Measurements from ENCODE around the gene DCAF6.
A peak's percentile ranks its signal among the peaks of the same experiment; 100 is the strongest.
"Not testable (repeated sequence)": the region's sequence is repeated elsewhere in the genome, so short reads cannot be mapped to it uniquely, and the experiment has no call there.

Gene DCAF6

DNA sequence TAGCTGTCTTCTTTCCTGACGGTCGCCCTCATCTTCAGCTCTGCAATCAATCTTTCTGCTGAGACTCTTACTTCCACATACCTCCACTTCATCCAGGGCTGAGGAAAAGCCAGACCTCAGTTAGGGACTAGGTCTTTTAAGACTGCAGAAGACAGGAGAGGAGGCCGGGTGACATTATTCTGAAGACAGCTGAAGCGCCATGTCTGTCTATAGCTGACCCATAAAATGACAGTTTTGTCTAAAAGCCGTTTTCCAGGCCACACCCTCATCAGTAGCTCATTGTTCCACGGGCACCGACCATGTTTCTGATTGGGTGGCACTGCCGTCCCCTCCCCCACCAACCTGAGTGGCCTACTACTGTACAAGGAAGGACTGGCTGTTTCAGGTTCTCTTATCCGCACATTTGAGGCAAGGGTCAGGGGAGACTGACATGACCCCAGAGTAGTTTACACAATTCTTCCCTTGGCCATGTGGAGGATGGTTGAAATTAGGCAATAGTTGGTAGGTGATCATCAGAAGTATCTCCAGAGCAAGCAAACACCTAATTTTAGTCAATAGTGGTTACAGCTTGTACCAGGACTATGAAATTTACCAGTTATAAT, 22.5 kb upstream of the DCAF6 start, which contains the start of gene ADCY10:
Gene ADCY10 (minus strand): TSS at position 240 of the 602 bp plus-strand sequence. CDS start 8,994 bp downstream, outside the sequence.
- no peaks in the 10 kb centered on the region for H3K4me1 Mint-ChIP-seq (ENCODE audit: low read depth)
- H3K36me3 Mint-ChIP-seq (ENCODE audit: low read depth) = peaks cover 13% of the 10 kb centered on the region
- no peak within 1 kb of the TSS for H3K4me3 Mint-ChIP-seq
- H3K27me3 Mint-ChIP-seq = no peaks in the 10 kb centered on the region
- H3K27ac Mint-ChIP-seq = no peak within 1 kb of the TSS
- H3K9me3 Mint-ChIP-seq = peaks cover 10% of the 10 kb centered on the region

DNA sequence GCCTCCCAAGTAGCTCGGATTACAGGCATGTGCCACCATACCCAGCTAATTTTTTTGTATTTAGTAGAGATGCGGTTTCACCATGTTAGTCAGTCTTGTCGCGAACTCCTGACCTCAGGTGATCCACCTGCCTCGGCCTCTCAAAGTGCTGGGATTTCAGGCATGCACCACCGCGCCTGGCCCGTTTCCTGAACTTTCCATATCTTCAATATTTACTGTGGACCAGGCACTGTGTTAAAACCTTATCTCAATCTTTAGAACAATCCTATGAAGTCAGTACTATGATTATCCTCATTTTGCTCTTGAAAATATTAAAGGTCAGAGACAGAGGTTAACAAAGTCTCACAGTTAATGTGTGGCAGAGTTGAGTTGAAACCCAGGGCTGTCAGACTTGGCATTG, 20.9 kb upstream of the DCAF6 start:
- Mint-ChIP-seq H3K27ac (no peak overlapping the region), H3K27me3 (no peaks in the 10 kb centered on the region), H3K9me3 (no peaks in the 10 kb centered on the region), H3K36me3 (ENCODE audit: low read depth) (peaks cover 13% of the 10 kb centered on the region), H3K4me3 (no peak overlapping the region), H3K4me1 (ENCODE audit: low read depth) (no peaks in the 10 kb centered on the region)

DNA sequence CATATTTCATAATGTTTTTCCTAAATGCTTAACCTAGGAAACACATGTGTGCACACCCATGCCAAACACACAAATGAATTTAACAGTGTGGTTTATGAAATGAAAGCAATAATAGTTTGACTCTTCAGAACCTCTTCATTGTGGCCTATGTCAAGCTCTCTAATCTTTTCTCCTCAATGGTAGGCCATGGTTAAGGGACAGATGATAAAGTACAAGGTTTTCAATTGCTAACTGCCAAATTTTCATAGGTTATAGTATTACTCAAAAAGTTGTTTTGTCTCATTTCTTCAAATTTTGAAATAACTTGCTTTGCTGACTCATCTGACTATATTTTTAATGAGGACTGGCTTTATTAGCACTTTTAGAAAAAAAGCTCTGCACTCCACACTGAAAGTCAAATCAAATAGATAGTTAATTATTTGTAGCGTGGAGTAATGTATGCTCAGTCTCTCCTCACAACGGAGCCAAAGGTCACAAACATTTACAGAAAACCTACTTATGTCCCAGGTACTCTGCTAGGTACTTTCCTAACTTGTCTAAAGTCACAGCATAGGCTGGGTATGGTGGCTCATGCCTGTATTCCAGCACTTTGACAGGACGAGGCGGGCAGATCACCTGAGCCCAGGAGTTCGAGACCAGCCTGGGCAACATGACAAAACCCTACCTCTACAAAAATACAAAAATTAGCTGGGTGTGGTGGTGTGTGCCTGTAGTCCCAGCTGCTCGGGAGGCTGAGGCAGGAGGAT, 19.5 kb upstream of the DCAF6 start:
- H3K4me3 Mint-ChIP-seq = no peak overlapping the region
- H3K27ac Mint-ChIP-seq = no peak overlapping the region
- H3K4me1 Mint-ChIP-seq (ENCODE audit: low read depth) = peaks cover 1% of the 10 kb centered on the region
- H3K27me3 Mint-ChIP-seq = no peaks in the 10 kb centered on the region
- H3K9me3 Mint-ChIP-seq = no peaks in the 10 kb centered on the region
- H3K36me3 Mint-ChIP-seq (ENCODE audit: low read depth) = peaks cover 13% of the 10 kb centered on the region

DNA sequence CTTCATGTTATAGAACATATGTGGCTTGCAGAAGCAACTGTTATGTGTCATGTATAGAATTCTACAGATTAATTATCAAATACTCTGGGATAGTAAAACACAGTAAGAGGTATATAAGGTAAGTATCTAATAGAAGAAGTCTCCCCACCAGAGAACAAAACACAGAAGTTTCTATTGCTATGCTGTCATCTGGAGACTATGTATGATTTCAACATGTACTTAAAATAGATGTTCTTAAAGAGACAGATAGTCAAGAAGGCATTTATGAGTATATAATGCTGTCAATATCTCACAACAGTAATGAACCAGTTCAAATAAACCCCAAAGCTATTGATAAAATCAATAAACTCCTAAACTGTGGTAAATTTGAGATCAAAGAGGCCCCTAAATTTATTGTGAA, 14.5 kb upstream of the DCAF6 start:
- no peak overlapping the region for H3K4me3 Mint-ChIP-seq
- no peaks in the 10 kb centered on the region for H3K9me3 Mint-ChIP-seq
- peaks cover 16% of the 10 kb centered on the region for H3K36me3 Mint-ChIP-seq (ENCODE audit: low read depth)
- no peaks in the 10 kb centered on the region for H3K27me3 Mint-ChIP-seq
- H3K27ac Mint-ChIP-seq = no peak overlapping the region
- H3K4me1 Mint-ChIP-seq (ENCODE audit: low read depth) = peaks cover 7% of the 10 kb centered on the region

DNA sequence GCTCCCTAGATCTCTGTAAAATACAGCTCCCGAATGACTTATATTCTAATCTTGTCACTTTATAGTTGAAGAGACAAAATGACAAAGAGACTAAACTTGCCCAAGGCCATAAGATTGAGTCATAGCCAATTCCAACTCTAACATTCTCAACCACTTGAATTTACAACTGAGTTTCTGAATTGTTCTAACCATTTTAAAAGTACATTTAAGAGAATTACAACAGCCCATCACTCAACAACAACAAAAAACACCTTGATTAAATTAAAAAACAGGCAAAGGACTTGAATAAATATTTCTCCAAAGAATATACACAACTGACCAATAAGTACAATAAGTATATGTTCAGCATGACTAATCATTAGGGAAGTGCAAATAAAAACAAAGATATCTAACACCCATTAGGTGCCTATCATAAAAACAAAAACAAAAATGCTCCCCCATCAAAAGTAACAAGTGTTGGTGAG, 13.8 kb upstream of the DCAF6 start:
- Mint-ChIP-seq H3K9me3 (no peaks in the 10 kb centered on the region), H3K4me3 (no peak overlapping the region), H3K36me3 (ENCODE audit: low read depth) (peaks cover 15% of the 10 kb centered on the region), H3K4me1 (ENCODE audit: low read depth) (peaks cover 7% of the 10 kb centered on the region), H3K27me3 (no peaks in the 10 kb centered on the region), H3K27ac (no peak overlapping the region)

DNA sequence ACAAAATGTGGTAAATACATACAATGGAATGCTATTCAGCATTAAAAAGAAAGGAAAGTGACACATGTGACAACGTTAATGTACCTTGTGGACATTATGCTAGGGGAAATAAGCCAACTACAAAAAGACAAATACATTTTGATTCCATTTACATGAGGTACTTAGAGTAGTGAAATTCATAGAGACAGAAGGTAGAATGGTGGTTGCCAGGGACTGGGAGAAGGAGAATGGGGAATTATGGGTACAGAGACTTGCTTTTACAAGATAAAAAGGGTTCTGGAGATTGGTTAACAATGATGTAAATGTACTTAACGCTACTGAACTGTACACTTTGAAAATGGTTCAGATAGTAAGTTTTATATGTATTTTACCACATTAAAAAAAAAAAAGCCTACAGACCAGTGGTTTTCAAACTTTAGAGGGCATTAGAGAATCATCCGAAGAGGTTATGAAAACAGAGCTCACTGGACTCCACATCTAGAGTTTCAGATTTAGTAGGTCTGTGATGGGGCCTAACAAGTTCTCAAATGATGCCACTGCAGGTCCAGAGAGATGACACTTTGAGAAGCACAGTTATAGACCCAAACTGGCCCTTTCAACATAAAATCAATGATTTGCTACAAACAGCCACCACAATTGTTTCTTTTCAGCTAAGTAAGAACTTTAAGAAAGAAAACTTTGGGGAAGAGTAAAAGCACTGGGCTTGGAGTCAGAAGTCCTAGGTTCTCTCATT, 13.0 kb upstream of the DCAF6 start:
- H3K36me3 Mint-ChIP-seq (ENCODE audit: low read depth) = peaks cover 8% of the 10 kb centered on the region
- H3K9me3 Mint-ChIP-seq = no peaks in the 10 kb centered on the region
- H3K4me1 Mint-ChIP-seq (ENCODE audit: low read depth) = peaks cover 7% of the 10 kb centered on the region
- no peak overlapping the region for H3K4me3 Mint-ChIP-seq
- no peaks in the 10 kb centered on the region for H3K27me3 Mint-ChIP-seq
- H3K27ac Mint-ChIP-seq = no peak overlapping the region

DNA sequence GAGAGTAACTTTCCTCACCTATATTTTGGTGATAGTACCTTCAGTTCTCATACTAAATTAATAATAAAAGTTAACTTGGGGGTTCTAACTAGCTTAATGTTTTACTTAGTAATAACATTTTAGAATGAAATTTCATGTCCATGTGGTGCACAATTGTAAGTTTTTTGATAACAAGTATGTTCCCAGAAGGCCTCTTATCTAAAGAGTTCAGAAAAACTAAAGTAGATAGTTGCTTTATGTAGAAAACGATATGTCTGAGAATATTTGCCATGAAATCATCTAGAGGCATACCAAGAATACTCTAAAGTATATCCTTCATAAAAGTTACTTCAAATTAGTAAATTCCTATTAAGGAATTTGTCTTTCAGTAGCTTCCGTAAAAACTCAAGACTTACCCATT, 12.4 kb upstream of the DCAF6 start:
- peaks cover 7% of the 10 kb centered on the region for H3K4me1 Mint-ChIP-seq (ENCODE audit: low read depth)
- no peak overlapping the region for H3K4me3 Mint-ChIP-seq
- H3K9me3 Mint-ChIP-seq = no peaks in the 10 kb centered on the region
- H3K27ac Mint-ChIP-seq = no peak overlapping the region
- H3K27me3 Mint-ChIP-seq = no peaks in the 10 kb centered on the region
- peaks cover 8% of the 10 kb centered on the region for H3K36me3 Mint-ChIP-seq (ENCODE audit: low read depth)

DNA sequence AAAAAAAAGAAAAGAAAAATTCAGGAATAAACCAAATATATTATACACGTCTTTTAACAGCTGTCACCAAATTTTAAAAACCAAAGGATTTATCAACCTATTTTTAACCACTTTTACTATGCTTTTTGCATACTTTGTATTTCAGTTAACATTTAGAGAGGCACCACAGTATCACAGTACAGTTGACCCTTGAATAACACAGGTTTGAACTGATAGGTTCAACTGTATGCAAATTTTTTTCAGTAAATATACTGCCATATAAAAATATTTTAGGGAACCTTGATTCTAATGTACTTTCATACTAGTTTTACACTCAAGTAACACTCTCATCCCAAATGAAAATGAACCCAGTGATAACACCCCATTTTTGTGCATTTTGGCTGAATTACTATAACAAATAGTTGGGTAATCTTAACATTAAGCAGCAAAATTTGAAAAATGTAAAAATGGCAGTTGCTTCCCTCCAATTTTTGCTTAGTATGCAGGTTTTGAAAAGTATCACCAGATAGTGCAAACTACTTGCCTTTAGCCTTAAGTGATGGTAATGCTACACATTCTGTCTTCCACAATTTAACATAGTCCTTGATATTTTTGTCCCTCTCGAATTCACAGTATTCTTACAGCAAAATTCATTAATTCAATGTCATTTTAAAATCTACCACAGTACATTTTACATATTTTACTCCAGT, 11.8 kb upstream of the DCAF6 start:
- Mint-ChIP-seq H3K9me3 (no peaks in the 10 kb centered on the region), H3K4me1 (ENCODE audit: low read depth) (peaks cover 8% of the 10 kb centered on the region), H3K27me3 (no peaks in the 10 kb centered on the region), H3K27ac (no peak overlapping the region), H3K36me3 (ENCODE audit: low read depth) (peaks cover 8% of the 10 kb centered on the region), H3K4me3 (no peak overlapping the region)

DNA sequence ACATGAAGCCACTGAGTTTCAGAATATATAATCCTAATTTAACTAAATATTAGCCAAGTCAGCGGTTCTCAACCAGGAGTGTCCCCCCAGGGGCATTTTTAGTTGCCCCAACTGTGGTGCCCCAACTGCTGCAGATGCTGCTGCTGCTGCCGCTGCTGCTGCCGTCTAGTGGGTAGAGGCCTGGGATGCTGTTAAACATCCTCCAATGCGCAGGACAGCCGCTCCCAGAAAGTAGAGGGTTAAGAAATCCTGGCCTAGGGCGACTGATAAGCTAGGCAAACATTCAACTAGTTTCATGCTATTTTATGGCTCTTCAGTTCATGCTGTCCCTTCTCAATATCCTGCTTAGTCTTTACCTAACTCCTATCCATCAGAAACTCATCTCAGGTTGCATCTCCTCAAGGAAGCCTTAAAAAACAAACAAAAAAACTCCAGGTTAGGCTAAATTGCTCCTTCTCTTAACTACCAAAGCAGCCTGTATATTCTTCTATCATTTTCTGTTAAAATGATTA, 9.9 kb upstream of the DCAF6 start:
- peaks cover 12% of the 10 kb centered on the region for H3K4me1 Mint-ChIP-seq (ENCODE audit: low read depth)
- H3K27ac Mint-ChIP-seq = no peak overlapping the region
- peaks cover 8% of the 10 kb centered on the region for H3K36me3 Mint-ChIP-seq (ENCODE audit: low read depth)
- no peaks in the 10 kb centered on the region for H3K27me3 Mint-ChIP-seq
- H3K4me3 Mint-ChIP-seq = no peak overlapping the region
- H3K9me3 Mint-ChIP-seq = no peaks in the 10 kb centered on the region

DNA sequence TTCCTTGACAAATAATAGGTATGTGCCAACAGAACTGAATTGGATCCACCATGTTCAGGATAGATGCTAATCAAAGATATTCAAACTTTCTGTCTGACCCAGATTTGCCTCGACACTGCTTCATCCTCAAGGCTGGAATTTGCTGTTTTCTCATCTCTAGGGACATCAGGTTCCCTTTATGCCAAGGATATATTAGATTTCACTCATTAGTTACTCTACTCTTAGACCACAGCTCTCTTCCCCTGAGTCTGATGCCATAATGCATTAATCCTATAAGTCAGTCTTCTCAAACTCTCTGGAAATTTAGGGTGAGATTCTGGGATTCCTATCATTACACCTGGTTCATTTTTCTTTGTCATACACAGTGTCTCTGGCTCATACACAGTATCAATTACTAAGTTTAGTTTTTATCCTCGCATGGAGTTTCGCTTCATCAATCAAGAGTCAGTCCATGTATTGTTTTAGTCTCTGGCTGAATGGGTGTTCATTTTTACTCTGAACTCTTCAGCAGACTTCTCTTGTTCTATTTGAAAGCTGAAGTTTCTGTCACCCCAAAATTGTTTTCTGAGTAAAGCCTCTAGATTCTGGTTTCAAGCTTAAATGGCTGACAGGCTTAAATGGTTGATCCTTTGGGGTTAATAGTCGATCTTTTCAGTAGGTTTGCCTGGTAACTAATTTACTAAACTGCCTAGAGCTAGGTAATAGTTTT, 9.3 kb upstream of the DCAF6 start:
- Mint-ChIP-seq H3K9me3 (no peaks in the 10 kb centered on the region), H3K4me3 (no peak overlapping the region), H3K27ac (no peak overlapping the region), H3K4me1 (ENCODE audit: low read depth) (peaks cover 8% of the 10 kb centered on the region), H3K27me3 (no peaks in the 10 kb centered on the region), H3K36me3 (ENCODE audit: low read depth) (peaks cover 8% of the 10 kb centered on the region)

DNA sequence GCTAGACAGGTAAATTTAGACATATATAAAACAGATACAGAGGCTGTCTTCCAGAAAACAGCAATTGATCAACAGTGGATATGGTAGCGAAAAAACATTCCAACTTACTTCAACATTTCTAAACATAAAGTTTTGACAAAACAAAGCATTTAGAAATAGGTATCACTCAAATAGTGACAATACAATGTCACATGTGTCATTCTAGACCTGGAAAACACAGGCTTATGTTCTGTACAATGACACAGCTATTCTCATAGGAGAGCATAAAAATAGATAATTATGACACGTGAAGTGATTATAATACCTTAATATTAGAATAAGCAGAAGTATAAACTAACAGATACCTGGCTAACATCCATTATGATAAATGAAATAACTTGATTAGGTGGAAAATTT, 8.0 kb upstream of the DCAF6 start:
- Mint-ChIP-seq H3K27me3 (no peaks in the 10 kb centered on the region), H3K4me1 (ENCODE audit: low read depth) (peaks cover 16% of the 10 kb centered on the region), H3K9me3 (no peaks in the 10 kb centered on the region), H3K4me3 (no peak overlapping the region), H3K27ac (no peak overlapping the region), H3K36me3 (ENCODE audit: low read depth) (peaks cover 4% of the 10 kb centered on the region)

DNA sequence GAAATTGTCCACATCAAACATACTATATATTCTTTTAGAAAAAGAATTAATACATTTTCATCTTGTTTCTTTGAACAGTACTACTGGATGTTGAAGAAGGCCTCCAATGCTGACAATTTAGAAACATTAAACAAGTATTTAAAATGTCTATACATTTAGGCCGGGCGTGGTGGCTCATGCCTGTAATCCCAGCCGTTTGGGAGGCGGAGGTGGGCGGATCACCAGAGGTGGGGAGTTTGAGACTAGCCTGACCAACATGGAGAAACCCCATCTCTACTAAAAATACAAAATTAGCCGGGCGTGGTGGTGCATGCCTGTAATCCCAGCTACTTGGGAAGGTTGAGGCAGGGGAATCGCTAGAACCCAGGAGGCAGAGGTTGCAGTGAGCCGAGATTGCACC, 7.6 kb upstream of the DCAF6 start:
- H3K4me1 Mint-ChIP-seq (ENCODE audit: low read depth) = peaks cover 21% of the 10 kb centered on the region
- not testable (repeated sequence) for H3K36me3 Mint-ChIP-seq (ENCODE audit: low read depth); H3K9me3 Mint-ChIP-seq

DNA sequence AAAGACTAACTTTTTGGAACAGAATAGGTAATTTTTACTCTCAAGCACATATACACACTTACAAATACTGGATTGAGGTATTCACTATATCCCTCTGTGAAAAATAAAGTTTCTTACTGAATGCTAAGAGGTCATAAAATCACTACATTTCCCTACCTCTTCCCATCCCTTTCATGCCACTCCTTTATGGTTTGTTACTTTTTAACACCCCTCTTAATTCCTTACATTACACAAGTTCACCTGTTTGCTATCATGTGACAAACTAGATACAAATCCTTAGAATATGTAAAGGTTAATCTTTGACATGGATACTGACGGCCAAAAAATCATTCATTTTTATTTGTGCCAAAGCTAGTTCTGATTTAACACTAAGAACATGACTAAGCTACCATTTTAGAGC, 6.8 kb upstream of the DCAF6 start:
- H3K27me3 Mint-ChIP-seq = no peaks in the 10 kb centered on the region
- H3K27ac Mint-ChIP-seq = no peak overlapping the region
- no peak overlapping the region for H3K4me3 Mint-ChIP-seq
- no peaks in the 10 kb centered on the region for H3K9me3 Mint-ChIP-seq
- H3K4me1 Mint-ChIP-seq (ENCODE audit: low read depth) = peaks cover 29% of the 10 kb centered on the region
- H3K36me3 Mint-ChIP-seq (ENCODE audit: low read depth) = peaks cover 4% of the 10 kb centered on the region

More for the DNA sequence above, 7.6 kb upstream of the DCAF6 start:
- not testable (repeated sequence) for H3K27ac Mint-ChIP-seq, H3K4me3 Mint-ChIP-seq, H3K27me3 Mint-ChIP-seq

DNA sequence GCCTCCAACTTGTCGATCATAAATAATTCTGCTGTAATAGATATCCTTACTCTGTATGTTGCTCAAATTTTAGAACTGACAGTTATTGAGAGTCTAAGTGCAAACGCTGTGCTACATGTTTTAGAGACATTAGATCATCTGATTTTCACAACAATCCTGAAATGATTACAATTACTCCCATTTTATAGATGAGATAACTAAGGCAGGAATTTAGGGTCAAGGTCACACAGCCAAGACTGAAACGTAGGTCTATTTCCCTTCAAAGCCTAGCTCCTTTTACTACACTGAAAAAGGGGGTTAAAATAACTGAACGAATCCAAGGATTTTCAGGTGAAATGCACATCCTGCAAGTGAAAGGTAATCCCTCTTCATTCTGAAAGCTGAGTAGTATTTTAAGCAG, 2.7 kb upstream of the DCAF6 start:
- Mint-ChIP-seq H3K27ac (no peak overlapping the region), H3K4me1 (ENCODE audit: low read depth) (peaks cover 48% of the 10 kb centered on the region), H3K9me3 (no peaks in the 10 kb centered on the region), H3K36me3 (ENCODE audit: low read depth) (peaks cover 4% of the 10 kb centered on the region), H3K4me3 (peak overlapping the region; percentile 56), H3K27me3 (no peaks in the 10 kb centered on the region)
